Chondrocyte (in vitro differentiated cells): ENCODE results near the gene ZNF655. TPM values are rescaled to one million over a fixed set of nuclear protein-coding genes. Genes with fewer than 3 reads are reported as not detected.

Experiments
- DNase-seq: peaks from one replicate; pipeline ENCODE4 v3.0.0; 2021; ENCODE audit warnings: mixed read lengths, low spot score
- H3K27ac Mint-ChIP-seq: one replicate; pipeline ENCODE4 v1.8.0; 2021; ENCODE audit warnings: mild to moderate bottlenecking, moderate library complexity, mixed read lengths; ENCODE audit not compliant: unreplicated experiment
- H3K27me3 Mint-ChIP-seq: 2 replicates; pipeline ENCODE4 v1.8.0; 2021; ENCODE audit warnings: low read depth, mixed read lengths
- H3K36me3 Mint-ChIP-seq: 2 replicates; pipeline ENCODE4 v1.8.0; 2021; ENCODE audit warnings: low read depth, mixed read lengths
- H3K4me1 Mint-ChIP-seq: 2 replicates; pipeline ENCODE4 v1.8.0; 2021; ENCODE audit warnings: low read depth, mild to moderate bottlenecking, mixed read lengths
- H3K4me3 Mint-ChIP-seq: one replicate; pipeline ENCODE4 v1.8.0; 2021; ENCODE audit warnings: mild to moderate bottlenecking, moderate library complexity, mixed read lengths; ENCODE audit not compliant: unreplicated experiment
- H3K9me3 Mint-ChIP-seq: 2 replicates; pipeline ENCODE4 v1.8.0; 2021; ENCODE audit warnings: low read depth, mixed read lengths
- CTCF ChIP-seq: fragments of 200-600 bp; sonication (generic); IDR thresholded peaks from 2 replicates; pipeline ENCODE4 v1.5.0; 2021; ENCODE audit warnings: antibody characterized with exemption, mild to moderate bottlenecking, moderate library complexity
- total RNA-seq: library from RNA; stranded (reverse); gene quantifications from 3 replicates; pipeline ENCODE4 v1.2.1, GENCODE V29; 2021

Gene ZNF655
- total RNA-seq, 1 donor from 2014 or later, result 38.8 TPM

GRCh38 chr7:99615989-99616358 is 57.5 kb downstream of the ZNF655 start:
- Mint-ChIP-seq H3K36me3 (peaks cover 12% of the 10 kb centered on the region), H3K27me3 (no peaks in the 10 kb centered on the region), H3K4me1 (peaks cover 29% of the 10 kb centered on the region), H3K4me3 (peak overlapping the region; percentile 95), H3K9me3 (no peaks in the 10 kb centered on the region), H3K27ac (peak overlapping the region; percentile 38)
- no peak for DNase-seq
- no peak for TF ChIP-seq CTCF

GRCh38 chr7:99616359-99617191 is 58.1 kb downstream of the ZNF655 start, which contains the start of gene ZSCAN25:
ZSCAN25 (plus strand) TSS chr7:99616946; CDS start chr7:99619607, 2,661 bp downstream.
- peak within 1 kb of the TSS; percentile 89 for H3K27ac Mint-ChIP-seq

GRCh38 chr7:99617192-99617781 is 58.8 kb downstream of the ZNF655 start:
- H3K27ac Mint-ChIP-seq, result peak overlapping the region; percentile 89
- no peaks in the 10 kb centered on the region for H3K9me3 Mint-ChIP-seq
- H3K4me3 Mint-ChIP-seq, result peak overlapping the region; percentile 95
- H3K27me3 Mint-ChIP-seq, result no peaks in the 10 kb centered on the region
- TF ChIP-seq CTCF, result no peak
- H3K4me1 Mint-ChIP-seq, result peaks cover 29% of the 10 kb centered on the region
- H3K36me3 Mint-ChIP-seq, result peaks cover 20% of the 10 kb centered on the region
- no peak for DNase-seq

More at GRCh38 chr7:99616359-99617191, 58.1 kb downstream of the ZNF655 start, which contains the start of gene ZSCAN25:
- DNase-seq, result no peak
- peak; percentile 78 for TF ChIP-seq CTCF
- Mint-ChIP-seq H3K4me1 (peaks cover 29% of the 10 kb centered on the region), H3K4me3 (peak within 1 kb of the TSS; percentile 95), H3K36me3 (peaks cover 17% of the 10 kb centered on the region), H3K27me3 (no peaks in the 10 kb centered on the region), H3K9me3 (no peaks in the 10 kb centered on the region)

- TF ChIP-seq CTCF, result no peak
- no peak overlapping the region for H3K27ac Mint-ChIP-seq
- H3K9me3 Mint-ChIP-seq, result no peaks in the 10 kb centered on the region
- no peaks in the 10 kb centered on the region for H3K27me3 Mint-ChIP-seq
- peaks cover 31% of the 10 kb centered on the region for H3K36me3 Mint-ChIP-seq
- H3K4me3 Mint-ChIP-seq, result no peak overlapping the region
- H3K4me1 Mint-ChIP-seq, result peaks cover 29% of the 10 kb centered on the region
- no peak for DNase-seq
Observed at GRCh38 chr7:99618726-99619125, 60.3 kb downstream of the ZNF655 start.

GRCh38 chr7:99619571-99620130 is 61.2 kb downstream of the ZNF655 start:
- H3K9me3 Mint-ChIP-seq, result no peaks in the 10 kb centered on the region
- no peak for TF ChIP-seq CTCF
- H3K4me1 Mint-ChIP-seq, result peaks cover 29% of the 10 kb centered on the region
- no peak overlapping the region for H3K27ac Mint-ChIP-seq
- peaks cover 37% of the 10 kb centered on the region for H3K36me3 Mint-ChIP-seq
- DNase-seq, result no peak
- no peak overlapping the region for H3K4me3 Mint-ChIP-seq
- no peaks in the 10 kb centered on the region for H3K27me3 Mint-ChIP-seq
